NK-92 treated with Interleukin-12 subunit alpha and Interleukin-12 subunit beta, amount 100 ng/mL, for 24 hours (cell line): Measurements from ENCODE around the gene PRSS22.

ENCODE experiments used
- DNase-seq: peaks from one replicate; lab custom pipeline; 2025; lab: John Stamatoyannopoulos, UW

PRSS22 gene

DNA sequence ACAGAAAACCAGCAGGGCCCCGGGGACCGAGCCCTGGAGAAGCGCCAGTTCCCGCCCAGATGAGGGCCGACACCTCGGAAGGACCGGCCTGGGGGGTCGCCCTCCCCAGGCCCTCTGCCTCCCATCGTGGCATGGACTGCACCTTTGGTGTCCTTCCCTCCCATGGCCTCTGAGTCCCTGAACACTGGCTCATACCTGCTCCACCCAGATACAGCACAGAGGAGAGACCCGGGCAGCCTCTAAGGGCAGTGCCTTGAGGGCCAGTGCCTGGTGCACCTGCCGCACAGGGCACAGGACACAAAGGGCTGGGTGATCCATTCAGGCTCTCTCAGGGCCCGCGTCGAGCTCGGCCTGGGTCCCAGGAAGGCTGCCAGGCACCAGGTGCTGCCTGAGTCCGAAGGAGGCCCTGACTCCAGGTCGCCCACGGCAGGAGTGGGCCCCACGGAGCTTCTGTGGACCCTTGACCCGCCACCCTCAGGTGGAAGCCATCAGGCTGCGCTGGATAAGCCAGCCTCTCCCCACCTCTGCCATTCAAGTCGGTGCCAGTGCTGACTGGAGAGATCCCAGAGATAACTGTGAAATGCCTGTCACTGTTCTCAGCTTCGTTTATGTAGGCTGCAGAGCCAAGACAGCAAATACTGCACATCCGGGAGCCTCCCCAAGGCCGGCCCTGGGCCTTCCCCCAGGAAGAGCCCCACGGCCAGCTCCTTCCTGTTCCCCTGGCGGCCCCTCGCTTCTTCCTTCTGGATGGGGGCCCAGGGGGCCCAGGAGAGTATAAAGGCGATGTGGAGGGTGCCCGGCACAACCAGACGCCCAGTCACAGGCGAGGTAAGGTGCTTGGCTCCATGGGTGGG lies 28.2 kb downstream of the PRSS22 start, which contains the start of gene ZG16B:
Gene ZG16B, plus strand, starts transcription at position 803 of the 854 bp plus-strand sequence. CDS start 139 bp downstream, outside the sequence.
- no peak for DNase-seq

DNA sequence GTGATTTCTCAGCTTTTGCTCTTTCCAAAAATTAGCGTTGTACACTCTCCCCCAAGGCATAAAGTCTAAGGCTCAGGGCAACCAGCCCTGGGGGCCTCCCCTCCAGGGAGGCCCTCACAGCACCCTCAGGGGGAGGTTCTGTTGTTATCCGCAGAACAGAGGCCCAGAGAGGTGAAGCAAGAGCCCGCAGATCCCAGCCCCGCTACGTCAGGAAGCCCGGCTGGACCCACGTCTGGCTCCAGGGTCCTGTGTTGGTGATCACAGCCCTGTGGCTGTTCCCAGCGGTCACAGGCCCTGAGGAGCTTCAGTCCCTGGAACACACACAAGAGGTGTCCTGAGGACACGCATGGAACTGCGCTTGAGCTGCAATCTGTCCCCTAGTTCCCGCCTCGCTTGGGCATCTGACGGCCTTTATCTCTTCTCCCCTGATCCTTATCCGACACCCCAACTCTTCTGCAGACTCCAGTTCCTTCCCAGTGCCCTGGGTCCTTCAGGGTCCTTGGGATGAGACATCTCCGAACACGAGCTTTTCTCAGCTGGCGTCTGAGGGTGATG lies 29.0 kb downstream of the PRSS22 start:
- DNase-seq: no peak

DNA sequence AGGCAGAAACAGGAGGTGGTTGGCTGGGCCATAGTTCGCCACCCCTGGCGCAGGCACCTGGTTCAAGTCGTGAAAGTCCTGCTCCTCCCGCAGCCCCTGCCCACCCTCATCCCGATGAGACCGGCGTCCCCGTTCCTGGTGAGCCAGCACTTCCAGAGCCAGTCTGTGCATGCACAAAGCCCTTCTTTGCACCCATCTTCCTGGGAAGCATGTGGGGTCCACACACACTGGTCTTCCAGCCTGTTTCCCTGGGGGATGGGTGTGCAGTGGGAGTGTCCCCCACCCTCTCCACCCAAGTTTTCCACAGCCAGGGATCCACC lies 29.5 kb downstream of the PRSS22 start:
- no peak for DNase-seq

DNA sequence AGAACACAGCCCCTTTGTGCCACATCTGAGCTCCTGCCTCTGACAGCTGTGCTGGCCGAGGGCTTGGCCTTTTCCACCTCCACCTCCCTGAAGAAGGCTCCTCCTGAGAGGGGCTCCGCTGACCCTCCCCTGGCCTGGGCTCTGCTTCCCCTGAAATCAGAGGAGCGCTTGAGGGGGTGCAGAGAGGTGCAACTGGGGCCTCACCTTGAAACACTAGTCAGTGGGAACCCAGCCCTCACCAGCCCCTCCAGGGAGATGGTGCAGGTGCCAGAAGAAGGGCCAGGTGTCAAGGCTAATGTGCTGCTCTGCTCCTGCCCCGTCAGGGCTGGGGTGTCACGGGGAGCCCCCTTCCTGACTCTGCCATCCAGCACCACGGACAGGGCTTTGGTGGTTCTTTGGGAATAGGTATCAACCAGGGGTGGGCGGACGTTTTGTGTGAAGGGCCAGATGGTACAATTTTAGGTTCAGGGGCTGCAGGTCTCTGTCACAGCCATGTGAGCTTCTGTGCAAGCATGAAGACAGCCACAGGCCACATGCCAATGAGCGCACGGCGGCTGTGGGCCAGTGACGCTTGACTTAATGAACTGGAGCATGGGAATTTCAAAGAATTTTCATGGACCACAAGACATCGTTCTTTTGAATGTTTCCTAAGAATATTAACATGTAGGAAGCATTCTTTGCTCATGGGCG lies 30.0 kb downstream of the PRSS22 start:
- DNase-seq: no peak

DNA sequence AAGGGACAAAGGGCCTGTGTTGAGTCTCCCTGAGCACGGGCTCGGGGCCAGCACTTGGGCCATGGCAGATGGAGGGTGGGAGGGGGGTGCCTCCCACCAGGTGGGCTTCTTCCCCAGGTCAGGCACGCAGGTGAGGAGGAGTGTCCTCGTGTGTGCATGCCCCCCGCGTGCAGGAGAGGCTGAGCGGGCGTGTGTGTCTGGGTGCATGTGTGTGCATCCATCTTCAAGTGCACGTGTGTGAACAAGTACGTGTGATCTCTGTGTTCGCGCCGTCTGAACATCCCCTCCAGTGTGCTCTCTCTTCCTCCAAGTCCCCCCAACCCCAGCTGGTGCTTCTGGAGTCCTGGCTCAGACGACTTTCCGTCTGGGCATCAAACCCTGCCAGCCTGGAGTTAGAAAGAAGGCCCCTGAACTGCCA lies 30.6 kb downstream of the PRSS22 start:
- DNase-seq: no peak

DNA sequence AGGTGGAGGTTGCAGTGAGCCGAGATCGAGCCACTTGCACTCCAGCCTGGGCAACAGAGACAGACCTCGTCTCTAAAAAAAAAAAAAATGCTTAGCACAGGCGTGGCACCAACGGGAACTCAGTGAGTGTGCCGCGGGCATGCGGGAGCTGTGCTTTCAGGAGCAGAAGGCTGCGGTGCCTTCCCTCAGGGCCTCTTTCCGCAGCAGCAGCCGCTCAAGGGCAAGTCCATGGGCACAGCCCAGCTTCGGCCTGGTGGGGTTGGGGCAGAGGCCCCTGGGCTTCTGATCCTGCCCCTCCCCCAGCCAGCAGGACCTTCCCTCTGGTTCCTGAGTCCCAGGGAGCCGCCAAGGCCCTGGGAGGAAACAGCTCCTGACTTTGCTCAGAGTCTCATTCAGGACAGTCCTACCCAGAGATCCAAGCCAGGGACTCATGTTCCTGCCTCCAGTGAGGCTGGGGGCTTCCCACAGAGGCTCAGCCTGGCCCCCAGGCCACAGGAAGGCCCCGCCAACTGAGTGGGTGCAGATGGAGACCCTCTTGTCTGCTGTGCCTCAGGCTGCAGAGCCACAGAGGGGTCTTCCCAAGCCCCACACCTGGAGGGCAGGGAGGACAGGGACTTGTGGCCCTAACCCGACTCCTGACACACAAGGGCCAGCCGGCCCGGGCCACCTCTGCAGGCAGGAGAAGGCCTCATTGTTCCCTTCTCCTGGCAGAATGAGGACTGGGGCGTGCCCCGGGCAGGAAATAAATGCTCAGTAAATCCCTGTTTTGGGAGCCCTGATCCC lies 31.2 kb downstream of the PRSS22 start:
- no peak for DNase-seq

DNA sequence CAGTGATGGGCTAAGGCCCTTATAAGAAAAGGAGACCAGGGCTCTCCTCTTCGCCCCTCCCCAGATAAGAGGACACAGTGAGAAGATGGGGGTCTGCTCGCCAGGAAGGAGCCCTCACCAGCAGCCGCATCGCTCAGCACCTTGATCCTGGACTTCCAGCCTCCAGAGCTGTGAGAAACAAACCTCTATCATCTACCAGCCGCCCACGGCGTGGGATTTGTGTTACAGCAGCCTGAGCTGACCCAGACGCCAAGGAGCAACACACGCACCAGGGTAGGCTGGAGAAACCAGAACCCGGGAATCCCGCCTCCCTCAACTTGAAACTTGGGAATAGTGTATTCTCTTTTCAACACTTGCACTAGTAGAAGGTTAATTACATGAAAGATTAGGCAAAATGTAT lies 32.1 kb downstream of the PRSS22 start:
- no peak for DNase-seq

DNA sequence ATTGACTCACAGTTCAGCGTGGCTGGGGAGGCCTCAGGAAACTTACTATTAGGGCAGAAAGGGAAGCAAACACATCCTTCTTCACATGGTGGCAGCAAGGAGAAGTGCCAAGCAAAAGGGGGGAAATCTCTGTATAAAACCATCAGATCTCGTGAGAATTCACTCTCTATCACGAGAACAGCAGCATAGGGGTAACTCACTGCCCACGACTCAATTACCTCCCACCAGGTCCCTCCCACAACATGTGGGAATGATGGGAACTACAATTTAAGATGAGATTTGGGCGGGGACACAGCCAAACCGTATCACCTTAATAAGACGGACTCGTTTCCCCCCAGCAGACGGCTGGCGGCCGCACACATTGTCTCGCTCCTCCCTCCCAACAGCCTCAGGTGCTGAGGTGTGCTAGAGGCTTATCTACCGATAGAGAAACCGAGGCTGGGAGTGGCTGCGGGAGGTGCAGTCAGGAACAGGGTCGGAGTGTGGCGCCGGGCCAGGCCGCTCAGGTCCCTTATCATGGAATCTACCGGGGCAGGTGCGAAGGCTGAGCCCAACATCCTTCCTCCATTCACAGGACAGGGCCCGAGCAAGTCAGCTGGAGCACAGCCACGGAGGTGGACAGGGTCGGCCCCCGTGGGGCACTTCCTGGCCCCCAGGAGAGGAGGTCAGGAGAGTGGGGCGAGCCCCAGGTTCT lies 32.8 kb downstream of the PRSS22 start:
- DNase-seq: no peak

DNA sequence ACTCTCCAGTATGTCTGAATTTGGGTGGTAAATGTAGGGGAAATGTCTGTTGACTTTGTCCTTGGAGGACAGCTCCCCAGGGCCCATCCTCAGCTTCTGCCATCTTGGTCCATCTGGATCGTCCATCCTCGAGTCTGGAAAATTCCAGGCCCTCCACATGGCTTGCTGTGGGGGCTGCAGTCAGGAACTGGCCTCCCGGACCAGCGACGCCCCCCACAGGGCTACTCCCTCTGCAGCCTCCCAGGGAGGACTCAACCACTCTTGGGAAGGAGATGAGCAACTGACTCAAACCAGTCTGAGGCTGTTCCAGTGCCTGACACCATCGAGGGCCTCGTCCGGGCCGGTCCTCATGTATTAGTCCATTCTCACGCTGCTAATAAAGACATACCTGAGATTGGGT lies 33.3 kb downstream of the PRSS22 start:
- DNase-seq: no peak

DNA sequence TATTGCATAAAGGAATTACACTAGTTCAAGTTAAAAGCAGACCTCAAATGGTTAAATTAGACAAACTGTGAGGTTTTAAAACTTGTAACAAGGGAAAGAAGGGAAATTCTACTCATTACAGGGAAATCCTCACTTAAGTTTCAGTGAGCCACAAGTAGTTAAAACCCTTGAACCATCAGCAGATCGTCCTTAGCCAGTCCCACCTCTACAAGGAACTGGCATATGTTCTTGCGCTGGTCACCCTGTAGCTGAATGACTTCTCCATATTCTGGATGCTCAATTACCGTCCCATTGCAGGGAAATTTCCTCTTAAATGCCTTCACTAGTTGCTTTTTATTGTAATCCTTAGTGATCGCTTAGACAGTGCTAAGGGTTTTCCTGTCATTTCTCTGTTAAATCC lies 35.5 kb downstream of the PRSS22 start:
- no peak for DNase-seq

DNA sequence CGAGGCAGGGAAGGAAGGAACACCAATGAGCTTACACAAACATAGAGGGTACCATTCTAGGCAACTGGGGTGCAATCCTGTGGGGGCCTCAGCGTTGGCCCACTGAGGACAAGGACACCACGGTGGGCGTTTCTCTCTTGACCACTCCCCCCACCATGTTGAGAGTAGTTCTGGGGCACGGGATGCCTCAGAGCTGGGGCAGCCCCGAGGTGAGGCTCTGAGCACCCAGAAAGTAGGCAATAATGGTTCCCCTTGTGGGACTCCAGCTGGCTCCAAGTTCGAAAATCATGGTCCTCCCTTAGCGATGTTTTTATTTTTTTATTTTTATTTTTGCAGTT lies 35.8 kb downstream of the PRSS22 start:
- DNase-seq: no peak

DNA sequence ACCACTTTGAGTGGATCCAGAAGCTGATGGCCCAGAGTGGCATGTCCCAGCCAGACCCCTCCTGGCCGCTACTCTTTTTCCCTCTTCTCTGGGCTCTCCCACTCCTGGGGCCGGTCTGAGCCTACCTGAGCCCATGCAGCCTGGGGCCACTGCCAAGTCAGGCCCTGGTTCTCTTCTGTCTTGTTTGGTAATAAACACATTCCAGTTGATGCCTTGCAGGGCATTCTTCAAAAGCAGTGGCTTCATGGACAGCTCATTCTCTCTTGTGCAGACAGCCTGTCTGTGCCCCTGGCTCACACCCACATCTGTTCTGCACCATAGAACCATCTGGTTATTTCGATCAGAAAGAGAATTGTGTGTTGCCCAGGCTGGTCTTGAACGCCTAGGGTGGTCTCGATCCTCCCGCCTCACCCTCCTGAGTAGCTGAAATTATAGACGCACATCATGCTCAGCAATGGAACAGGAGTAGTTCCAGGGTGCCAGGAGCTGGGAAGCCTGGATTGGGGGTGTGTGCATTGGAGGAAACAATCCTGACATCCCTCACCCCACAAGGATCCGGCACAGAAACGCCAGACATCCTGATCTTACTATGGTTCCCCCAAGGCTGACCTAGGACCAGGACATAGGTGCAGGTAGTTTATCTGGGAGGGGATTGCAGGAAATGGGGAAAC lies 36.3 kb downstream of the PRSS22 start:
- DNase-seq: no peak

DNA sequence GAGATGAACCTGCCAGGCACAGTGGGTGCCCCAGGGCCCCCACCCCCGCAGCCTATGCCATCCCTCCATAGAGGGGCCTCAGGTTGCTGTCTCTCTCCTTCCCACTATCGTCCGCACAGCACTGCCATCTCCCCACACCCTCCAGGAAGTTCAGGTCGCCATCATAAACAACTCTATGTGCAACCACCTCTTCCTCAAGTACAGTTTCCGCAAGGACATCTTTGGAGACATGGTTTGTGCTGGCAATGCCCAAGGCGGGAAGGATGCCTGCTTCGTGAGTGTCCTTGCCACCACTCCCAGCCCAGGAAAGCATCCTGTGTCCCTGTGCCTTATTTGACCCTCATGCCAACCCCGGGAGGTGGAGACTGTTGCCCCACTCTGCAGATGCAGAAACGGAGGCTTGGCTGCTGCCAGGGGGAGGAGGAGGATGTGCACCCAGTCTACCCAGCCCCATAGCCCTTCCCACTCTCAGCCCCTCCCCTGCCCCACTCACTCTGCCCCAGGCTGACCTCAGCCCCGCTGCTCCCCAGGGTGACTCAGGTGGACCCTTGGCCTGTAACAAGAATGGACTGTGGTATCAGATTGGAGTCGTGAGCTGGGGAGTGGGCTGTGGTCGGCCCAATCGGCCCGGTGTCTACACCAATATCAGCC lies 37.0 kb downstream of the PRSS22 start:
- DNase-seq: no peak

DNA sequence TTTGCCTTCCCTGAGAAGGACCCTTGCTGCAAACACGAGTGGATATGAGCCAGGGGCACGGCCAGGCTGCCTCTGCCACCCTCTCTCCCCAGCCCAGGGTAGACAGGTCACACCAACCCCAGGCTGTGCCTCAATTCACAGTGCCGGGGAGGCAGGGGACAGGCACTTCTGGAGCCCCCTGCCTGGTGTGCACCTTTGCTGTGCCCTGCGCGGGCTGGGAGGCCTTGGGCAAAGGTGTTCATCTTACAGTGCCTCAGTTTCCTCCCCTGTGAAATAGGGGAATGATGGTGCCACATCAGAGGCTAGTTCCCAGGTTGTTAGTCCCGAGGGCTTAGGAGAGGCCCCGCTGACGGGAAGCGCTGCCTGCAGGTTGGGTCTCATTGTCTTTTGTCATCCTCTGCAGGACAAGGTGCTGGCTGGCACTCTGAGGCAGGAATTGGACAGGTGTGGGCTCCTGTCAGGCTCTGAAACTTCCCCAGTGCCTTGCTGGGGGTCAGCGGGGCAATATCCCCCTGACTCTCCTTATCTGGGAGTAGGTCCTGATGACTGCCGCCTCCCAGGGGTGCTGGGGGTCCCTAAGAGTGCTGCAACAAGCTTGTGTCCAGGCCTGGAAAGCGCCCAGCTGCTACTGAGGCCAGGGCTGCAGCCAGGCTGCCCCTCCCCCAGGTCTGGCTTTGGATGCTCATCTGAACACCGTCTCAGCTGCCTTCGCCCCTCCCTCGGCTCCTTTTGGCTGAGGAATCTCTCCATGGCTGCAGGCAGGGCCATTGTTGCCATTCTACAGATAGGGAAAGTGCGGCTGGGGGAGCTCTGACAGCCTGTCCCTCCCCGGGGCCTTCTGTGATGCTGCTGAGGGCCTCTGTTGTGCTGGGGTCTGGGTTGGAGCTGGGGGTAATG lies 37.8 kb downstream of the PRSS22 start:
- DNase-seq: no peak

DNA sequence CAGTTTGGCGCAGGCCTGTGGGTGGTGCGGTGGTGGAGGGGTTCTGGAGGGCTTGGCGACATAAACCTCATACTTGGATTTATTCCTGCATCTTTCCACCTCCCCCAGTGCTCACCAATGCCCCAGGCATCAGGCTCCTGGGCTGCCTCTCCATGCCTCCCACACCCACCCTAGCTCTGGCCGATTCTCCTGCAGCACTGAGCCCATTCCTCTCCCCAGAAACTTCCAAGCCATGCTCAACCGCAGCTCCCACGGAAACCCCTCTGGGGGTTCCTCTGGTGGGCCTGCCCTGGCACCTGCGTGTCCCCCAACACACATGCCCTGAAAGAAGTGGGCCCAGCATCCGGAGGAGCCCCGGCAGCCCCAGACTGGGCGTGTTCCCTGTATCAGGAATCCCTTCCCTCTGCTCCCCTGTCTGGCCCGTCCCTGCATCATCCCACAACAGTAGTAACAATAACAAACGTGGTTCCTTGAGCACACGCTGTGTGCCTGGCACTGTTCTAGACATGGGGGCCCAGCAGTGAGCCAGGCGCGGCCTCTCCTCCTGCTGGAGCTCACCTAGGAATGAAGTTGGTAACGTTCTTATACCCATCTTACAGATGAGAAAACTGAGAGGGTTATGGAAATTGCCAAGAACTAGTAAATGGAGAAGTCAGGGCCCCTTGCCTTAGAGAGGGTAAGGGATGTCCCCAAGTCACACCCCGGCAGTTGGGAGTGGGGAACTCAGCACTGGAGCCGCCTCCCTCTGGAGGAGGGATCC lies 38.6 kb downstream of the PRSS22 start:
- DNase-seq: no peak

DNA sequence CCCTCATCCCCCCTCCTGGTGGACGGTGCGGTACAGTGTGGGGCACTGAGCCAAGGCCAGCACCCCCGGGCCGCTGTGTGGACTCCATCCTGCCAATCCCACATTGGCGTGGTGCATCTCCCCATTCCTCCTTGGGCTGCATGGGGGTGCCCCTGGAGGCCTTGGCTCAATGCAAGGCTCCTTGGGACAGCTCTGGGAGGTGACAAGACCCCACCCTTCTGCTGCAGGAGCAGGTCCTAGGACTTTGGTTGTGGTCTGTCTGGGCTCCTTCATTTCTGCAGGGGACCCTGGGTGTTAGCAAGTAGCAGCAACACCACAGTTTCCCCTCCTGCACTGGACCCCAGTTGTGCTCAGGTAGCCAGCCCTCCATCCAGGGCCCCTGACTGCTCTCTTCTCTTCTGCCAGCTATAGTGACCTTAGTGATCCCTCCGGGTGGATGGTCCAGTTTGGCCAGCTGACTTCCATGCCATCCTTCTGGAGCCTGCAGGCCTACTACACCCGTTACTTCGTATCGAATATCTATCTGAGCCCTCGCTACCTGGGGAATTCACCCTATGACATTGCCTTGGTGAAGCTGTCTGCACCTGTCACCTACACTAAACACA lies 39.6 kb downstream of the PRSS22 start:
- no peak for DNase-seq

DNA sequence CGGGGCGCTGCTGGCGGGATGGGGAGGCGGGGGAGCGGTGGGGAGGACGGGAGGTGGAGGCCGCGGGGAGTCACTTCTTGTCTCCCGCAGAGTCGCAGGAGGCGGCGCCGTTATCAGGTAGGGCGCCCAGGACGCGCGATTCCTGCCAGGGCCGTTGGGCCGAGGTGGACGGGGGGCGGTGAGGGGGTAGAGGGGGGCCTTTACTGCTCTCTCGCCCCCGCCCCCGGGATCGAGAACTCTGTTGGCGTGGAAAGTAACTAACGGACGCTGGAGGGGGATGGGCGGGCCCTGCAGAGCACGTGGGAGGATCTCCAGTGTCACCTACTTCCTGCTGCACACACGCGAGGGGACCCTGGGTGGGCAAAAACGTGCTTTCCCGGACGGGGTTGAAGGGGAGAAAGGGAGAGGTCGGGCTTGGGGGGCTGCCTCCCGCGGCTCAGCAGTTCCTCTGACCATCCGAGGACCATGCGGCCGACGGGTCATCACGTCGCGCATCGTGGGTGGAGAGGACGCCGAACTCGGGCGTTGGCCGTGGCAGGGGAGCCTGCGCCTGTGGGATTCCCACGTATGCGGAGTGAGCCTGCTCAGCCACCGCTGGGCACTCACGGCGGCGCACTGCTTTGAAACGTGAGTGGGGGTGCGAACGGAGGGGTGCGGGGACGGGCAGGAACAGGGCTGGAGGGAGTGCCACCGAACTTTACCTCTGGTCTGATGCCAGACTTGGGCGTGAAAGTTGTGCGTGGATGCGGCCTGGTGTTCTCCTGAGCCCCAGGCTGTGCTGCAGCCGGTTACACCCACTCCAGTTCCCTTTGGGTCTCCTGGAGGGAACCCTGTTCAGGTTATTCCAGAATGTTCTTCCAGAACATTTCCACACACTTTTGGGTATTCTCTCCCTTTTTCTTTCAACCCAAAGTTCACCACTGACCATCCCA lies 40.4 kb downstream of the PRSS22 start:
- DNase-seq: no peak
